GM10266 (cell line): ENCODE data around the gene OR6X1.

Source experiments
- DNase-seq: peaks from one replicate; pipeline ENCODE4 v3.0.0; 2012; ENCODE audit errors: extremely low spot score
- TF ChIP-seq, protein P1 (sequence below): IDR thresholded peaks from 2 replicates; pipeline ENCODE4 v1.5.1; 2012; ENCODE audit warnings: mild to moderate bottlenecking, low read depth; ENCODE audit not compliant: control insufficient read depth, insufficient read depth; ENCODE audit errors: missing control alignments

Gene OR6X1

DNA sequence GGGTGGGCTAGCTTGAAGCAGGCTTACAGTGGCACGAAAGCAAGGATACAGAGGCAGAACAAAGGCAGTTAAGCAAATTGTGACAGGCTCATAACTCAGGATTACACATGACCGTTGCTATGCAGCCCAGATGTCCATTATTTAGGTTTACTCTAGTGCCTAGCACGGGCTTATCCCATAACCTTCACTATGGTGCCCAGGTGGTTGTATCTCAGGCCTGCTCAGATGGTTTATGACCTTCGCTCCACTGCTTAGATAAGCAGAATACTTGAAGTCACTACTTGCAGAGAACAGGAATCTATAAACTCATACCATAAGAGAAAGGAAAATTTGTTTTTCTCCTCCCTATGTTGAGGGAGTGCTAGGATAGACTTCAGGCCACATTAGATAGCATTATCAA, 42.8 kb upstream of the OR6X1 start:
- TF ChIP-seq, protein P1, sequence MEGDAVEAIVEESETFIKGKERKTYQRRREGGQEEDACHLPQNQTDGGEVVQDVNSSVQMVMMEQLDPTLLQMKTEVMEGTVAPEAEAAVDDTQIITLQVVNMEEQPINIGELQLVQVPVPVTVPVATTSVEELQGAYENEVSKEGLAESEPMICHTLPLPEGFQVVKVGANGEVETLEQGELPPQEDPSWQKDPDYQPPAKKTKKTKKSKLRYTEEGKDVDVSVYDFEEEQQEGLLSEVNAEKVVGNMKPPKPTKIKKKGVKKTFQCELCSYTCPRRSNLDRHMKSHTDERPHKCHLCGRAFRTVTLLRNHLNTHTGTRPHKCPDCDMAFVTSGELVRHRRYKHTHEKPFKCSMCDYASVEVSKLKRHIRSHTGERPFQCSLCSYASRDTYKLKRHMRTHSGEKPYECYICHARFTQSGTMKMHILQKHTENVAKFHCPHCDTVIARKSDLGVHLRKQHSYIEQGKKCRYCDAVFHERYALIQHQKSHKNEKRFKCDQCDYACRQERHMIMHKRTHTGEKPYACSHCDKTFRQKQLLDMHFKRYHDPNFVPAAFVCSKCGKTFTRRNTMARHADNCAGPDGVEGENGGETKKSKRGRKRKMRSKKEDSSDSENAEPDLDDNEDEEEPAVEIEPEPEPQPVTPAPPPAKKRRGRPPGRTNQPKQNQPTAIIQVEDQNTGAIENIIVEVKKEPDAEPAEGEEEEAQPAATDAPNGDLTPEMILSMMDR: no peak
- DNase-seq: no peak

DNA sequence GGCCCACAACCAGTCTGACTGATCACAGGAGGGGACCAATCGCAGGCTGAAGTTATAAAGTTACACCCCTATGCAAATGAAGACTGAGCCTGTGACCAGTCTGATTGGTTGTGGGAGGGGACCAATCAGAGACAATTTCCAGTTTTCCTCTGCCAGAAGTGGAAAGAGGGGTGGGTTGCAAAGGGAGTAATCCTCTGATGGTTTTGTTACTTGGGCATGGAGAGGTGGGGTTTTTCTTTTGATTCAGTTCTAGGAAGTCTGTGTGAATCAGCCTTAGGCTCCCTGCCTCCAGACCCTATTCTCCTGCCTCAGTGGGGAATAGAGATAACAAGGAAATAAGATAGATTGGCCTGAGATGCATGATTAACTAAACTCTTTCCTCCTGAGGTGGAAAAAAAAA, 41.9 kb upstream of the OR6X1 start:
- DNase-seq: no peak
- TF ChIP-seq, protein P1: no peak

DNA sequence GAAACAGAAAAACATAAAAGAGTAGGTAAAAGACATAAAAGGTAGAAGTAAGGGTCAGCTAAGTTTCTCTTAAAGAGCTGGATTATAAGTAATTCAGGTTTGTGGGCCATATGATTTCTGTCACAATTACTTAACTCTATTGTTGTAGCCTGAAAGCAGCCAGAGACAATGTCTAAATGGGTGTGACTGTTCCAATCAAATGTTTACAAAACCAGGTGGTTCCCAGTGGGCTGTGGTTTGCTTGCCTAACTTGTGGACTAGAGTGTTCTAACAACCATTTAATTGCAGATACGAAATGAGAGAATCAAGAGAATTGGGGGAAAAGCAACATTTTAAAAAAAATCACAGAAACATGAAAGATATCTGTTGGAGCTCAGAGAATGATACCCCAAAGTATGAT, 29.2 kb upstream of the OR6X1 start:
- TF ChIP-seq, protein P1: no peak
- no peak for DNase-seq

DNA sequence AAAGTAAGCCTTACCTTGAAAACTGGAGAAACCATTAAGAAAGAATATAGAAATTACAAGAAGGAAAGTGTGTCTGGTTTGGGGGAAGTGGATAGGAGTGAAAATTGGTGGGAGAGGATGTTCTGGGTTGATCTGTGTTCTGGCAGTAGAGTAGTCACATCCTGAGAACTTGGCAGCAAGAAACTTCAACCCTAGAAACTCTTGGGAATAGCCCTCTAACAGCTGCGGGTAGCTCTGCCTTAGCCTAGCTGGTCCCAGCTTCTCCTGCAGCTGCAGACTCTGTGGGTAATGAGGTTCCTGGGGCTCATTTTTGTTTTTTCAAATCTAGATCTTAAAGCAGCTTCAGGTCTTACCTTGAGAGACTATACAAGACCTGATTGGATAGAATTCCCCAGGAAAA, 24.2 kb upstream of the OR6X1 start:
- DNase-seq: no peak
- TF ChIP-seq, protein P1: no peak

DNA sequence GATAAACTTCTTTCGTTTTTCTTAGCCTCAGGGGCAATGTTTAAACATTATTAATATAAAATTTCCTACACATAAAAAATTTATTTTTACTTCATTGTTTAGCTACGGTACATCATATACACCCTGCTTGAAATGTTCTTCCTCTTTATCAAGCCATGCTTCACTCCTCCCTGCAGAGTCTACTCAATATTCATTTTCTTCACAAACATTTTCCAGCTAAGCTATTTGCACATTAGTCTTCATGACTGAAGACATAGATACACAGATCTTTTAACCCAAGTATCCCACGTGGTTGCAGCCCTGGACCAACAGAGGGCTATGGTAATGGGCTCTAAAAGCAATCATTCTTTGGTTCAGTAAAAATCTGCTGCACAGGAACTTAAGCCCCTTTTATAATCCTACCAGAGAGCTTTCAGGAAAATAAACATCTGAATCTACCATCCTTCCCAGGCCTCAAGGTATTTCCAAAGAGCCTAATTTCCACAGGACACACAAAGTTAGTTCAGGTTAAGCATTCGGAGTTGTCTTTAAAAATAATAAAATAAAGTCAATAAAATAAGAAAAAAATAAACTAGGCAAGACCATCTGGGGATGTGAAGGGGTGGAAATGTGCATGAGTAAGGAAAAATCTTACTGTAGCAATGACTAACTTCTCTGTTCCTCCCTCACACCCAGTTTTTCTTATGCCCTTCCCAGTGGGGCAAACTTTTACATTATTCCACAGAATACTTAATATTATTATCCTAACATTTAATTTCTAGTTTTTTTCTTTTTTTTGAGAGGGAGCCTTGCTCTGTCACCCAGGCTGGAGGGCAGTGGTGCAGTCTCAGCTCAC, 21.6 kb upstream of the OR6X1 start:
- TF ChIP-seq, protein P1: no peak

DNA sequence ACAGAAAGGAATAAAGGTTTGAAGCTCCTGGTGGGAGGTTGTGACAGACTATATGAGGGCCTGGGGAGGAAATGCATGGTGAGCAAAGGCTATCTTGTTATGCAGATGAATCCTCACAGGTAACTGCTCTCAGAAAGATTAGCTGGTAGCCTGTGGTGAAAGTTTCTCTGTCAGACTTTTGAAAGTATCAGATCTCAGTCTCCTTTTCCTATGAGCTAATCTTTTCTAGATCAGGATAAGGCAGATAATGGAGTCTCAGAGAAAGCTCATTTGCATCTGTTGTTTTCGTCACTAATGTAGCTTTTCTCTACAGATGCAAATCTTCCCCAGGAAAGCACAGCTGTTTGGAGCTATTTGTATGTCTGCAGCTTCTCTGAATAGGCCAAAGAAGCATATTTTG, 21.0 kb upstream of the OR6X1 start:
- TF ChIP-seq, protein P1: no peak
- DNase-seq: no peak

More for the DNA sequence above, 21.6 kb upstream of the OR6X1 start:
- DNase-seq: no peak

DNA sequence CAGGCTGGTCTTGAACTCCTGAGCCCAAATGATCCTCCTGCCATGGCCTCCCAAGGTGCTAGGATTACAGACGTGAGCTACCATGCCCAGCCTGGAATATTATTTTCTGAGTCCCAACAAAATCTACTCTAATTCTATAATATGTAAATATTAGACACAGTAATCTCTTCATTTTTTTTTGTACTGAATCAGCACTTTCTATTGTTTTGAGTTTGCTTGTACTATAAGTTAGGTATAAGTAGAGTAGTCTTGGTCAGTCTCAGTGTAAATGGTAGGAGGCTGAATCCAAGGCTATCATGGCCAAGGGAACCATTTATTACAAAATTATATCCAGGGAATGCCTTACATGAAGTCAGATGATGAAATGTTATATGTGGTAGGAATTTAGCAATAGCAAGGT, 19.6 kb upstream of the OR6X1 start:
- TF ChIP-seq, protein P1: no peak
- no peak for DNase-seq
